GM12872 (cell line): ENCODE measurements around the gene DEPDC4.

ENCODE experiments used
- CTCF ChIP-seq: IDR thresholded peaks from 3 replicates; pipeline ENCODE4 v1.5.1; 2011; ENCODE audit warnings: low read depth, mild to moderate bottlenecking, low read length, moderate library complexity; ENCODE audit not compliant: insufficient read depth

Gene DEPDC4

GRCh38 chr12:100229876-100230275 lies 37.0 kb downstream of the DEPDC4 start:
- TF ChIP-seq CTCF: no peak

- no peak for TF ChIP-seq CTCF
Measured at GRCh38 chr12:100229036-100229635, 37.7 kb downstream of the DEPDC4 start.

GRCh38 chr12:100225491-100225890 lies 41.4 kb downstream of the DEPDC4 start:
- no peak for TF ChIP-seq CTCF

- no peak for TF ChIP-seq CTCF
Measured at GRCh38 chr12:100221523-100221922, 45.4 kb downstream of the DEPDC4 start.

GRCh38 chr12:100219328-100220109 lies 47.4 kb downstream of the DEPDC4 start:
- no peak for TF ChIP-seq CTCF

- no peak for TF ChIP-seq CTCF
Measured at GRCh38 chr12:100216337-100216736, 50.5 kb downstream of the DEPDC4 start.

GRCh38 chr12:100215209-100215608 lies 51.7 kb downstream of the DEPDC4 start:
- TF ChIP-seq CTCF: no peak
